ENCODE data around the gene RBM8A.

RBM8A gene

DNA sequence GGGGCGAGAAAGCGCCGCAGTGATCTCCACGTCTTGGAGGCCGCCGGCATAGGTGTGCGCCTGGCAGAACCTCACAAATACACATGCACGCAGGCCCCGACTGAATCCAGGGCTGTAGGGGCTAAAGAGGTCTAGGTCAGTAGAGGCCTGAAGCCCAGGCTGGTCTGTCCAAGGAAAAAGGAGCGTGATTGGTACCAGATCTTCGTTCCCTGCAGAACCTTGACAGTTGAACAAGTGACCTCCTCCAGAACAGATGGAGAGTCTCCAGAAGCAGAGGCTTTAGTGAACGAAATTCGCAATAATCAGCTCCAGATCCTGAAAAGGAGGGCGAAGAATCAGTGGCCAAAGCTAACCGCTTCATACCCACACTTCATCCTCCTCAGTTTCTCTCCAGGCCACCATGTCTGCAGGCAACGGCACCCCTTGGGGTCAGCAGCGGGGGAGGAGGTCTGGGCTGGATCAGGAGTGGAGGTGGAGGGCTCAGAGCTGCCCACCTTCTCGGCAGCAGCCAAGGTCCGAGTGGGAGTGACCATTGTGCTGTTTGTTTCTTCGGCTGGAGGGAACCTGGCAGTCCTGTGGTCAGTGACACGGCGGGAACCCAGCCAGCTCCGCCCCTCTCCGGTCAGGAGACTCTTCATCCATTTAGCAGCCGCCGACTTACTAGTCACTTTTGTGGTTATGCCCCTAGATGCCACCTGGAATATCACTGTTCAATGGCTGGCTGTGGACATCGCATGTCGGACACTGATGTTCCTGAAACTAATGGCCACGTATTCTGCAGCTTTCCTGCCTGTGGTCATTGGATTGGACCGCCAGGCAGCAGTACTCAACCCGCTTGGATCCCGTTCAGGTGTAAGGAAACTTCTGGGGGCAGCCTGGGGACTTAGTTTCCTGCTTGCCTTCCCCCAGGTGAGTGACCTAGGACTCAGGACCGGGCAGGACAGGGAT, 8.0 kb downstream of the RBM8A start:
- in situ Hi-C loops (cut with MboI; ENCODE audit: low sequenced_read_pairs) = loop anchor here (10.0 kb wide), 1 partner anchor 46 kb away; the partner anchor contains the start of genes ANKRD34A and POLR3GL

DNA sequence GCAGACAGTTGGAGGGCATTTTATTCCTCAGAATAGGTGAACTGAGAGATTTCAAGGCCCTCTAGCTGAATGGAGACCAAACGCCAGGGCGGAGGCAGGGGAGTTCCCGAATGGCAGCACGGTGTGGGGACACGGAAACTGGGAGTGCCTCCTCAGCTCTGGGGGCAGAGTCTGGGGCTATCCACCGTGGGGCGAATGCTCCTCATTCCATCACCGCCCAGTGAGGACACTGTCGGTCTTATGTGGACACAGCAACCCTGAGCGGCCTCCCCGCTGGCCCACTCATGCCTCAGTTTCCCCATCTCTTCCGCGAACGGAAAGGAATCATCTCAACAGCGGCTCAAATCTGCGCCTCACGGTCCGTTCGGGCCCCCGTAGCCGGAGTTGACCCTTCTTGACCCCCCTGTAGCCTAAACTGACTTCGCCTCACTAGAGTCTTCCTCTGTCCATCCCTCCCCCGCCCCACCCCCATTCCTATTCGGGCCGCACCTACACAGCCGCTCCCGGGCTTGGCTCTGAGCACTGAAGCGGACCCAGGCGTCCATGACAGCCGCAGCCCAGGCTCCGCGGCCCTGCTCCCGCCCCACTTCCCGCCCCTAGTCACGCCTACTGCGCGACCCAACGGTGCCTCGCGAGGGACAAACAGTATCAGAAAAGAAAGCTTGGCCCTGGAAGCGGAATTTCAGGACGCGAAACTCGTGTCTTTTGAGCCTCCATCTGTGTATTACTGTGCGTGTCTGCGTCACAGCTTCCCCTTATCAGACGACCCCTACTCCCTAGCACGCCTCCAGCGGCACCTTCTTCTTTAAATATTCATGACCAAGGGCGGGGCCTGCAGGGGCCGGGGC, 8.9 kb downstream of the RBM8A start, which contains the start of gene PEX11B:
Gene PEX11B, minus strand, starts transcription at position 574 of the 848 bp plus-strand sequence. Its CDS starts 29 bp downstream, at position 545.
- in situ Hi-C loops (cut with MboI; ENCODE audit: low sequenced_read_pairs) = loop anchor here (10.0 kb wide), 1 partner anchor 46 kb away; the partner anchor contains the start of genes ANKRD34A and POLR3GL

- in situ Hi-C loops (cut with MboI; ENCODE audit: low sequenced_read_pairs) = loop anchor here (10.0 kb wide), 1 partner anchor 47 kb away; the partner anchor contains the start of genes ANKRD34A and POLR3GL
Measured at GRCh38 chr1:145917595-145917994, 9.7 kb downstream of the RBM8A start.

DNA sequence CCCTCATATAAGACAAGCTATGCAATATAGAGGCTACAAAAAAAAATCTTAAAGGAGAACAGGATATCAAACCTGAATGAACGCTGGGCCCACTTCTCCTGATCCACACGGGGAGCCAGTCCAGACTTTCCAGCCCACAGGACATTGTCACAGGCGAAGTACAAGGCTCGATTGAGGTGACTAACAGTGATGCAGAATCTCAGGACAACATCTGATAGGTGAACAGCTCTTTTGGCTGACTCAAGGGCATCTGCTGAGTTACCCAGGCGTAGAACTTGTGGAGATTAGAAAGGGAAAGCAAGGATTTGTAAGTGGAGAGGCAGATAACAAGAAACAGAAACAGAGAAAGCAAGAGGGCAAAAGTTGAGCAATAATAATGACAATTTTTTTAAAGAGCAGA, 10.5 kb downstream of the RBM8A start:
- in situ Hi-C loops (cut with MboI; ENCODE audit: low sequenced_read_pairs) = loop anchor here (10.0 kb wide), 1 partner anchor 48 kb away; the partner anchor contains the start of genes ANKRD34A and POLR3GL

- in situ Hi-C loops (cut with MboI; ENCODE audit: low sequenced_read_pairs) = loop anchor here (10.0 kb wide), 1 partner anchor 53 kb away; the partner anchor contains the start of genes ANKRD34A and POLR3GL
Measured at GRCh38 chr1:145912128-145912641, 15.1 kb downstream of the RBM8A start.

DNA sequence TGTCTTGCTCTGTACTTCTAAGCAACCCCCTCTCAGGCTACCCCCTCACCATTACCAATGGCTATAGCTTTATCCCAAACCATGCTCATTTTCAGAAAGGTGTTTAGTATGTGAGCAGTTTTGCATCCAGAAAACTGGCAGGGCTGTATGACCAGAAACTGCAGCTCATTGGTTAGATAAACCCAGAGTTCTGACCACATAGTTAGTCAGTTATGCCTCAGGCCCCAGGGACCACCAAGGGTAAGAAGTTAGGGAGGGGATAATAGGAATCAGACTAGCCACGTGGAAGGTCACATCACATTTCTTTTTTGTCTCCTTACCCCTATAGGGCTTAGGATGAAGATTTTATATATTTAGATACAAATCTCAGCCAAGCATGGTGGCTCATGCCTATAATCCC, 18.6 kb downstream of the RBM8A start:
- in situ Hi-C loops (cut with MboI; ENCODE audit: low sequenced_read_pairs) = loop anchor here (10.0 kb wide), 1 partner anchor 54 kb away; the partner anchor contains the start of gene PIAS3

GRCh38 chr1:145906954-145907753, 20.1 kb downstream of the RBM8A start:
- in situ Hi-C loops (cut with MboI; ENCODE audit: low sequenced_read_pairs) = loop anchor here (10.0 kb wide), 1 partner anchor 52 kb away; the partner anchor contains the start of gene PIAS3

DNA sequence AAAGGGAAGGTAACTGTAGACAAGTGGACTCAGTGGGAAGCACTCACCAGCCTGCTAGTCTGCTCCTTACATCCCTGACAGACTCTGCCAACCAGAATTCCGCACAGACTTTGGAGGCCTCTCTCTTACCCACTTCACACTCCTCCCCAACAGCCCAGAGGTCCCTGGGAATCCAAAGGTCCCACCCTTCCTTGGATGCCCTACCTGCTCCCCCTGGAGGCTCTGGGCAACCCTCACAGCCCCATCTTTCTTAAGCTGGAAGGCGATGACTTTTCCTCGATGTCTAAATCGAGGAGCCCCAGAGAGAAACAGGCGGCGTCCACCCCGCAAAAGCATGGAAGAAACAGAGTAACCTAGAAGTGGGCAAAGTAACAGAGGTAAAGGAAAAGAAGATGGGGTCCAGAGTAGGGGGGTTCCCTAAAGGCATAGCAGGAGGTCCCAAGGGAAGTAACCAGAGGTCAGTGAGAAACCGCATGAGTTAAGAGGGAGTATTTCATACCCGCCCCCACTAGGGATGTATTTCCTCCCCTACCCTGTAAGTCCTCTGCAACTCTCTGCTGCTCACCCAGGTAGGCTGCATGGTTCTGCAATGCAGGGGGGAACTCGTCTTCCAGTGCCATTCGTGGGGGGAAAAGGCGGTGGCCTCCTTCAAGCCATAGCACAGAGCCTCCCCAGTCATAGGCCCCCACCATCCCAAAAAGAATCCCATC, 25.8 kb downstream of the RBM8A start:
- in situ Hi-C loops (cut with MboI; ENCODE audit: low sequenced_read_pairs) = loop anchor here (10.0 kb wide), 1 partner anchor 47 kb away; the partner anchor contains the start of gene PIAS3

DNA sequence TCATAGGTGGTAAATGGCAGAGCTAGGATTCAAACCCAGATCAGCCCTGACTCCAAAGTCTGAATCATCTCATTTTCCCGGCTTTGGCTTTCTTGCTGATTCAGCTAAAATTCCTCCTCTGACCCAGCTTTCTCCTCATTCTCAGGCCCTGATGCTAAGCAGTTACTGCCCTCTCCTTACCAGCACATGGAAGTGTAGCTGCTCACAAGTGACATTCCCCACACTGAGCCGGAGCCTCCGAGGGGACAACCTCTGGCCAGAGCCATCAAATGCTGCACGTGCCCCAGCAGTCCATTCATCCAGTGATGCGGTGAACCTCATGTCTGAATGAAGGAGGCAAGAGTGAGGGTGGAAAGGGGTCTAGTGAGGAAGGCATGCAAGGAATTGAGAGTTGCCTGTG, 28.5 kb downstream of the RBM8A start:
- in situ Hi-C loops (cut with MboI; ENCODE audit: low sequenced_read_pairs) = no loop called here

DNA sequence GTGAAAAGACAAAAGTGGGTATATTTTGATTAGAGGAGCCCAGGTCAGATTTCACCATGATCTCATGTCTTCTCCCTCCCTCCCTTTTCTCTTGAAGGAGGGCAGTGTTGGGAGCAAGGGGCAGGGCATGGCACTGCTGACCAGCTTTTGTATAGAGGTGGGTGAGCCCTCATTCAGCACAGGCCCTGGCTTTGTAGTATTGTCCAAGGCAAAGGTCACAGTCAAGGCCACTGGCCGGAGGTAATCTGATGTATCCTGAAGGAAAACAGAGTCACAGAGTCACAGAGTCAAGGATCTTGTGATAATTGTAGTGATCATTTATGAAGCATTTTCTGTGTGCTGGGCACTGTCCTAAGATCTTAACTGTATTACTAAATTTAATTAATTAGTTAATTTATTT, 29.3 kb downstream of the RBM8A start:
- in situ Hi-C loops (cut with MboI; ENCODE audit: low sequenced_read_pairs) = no loop called here

DNA sequence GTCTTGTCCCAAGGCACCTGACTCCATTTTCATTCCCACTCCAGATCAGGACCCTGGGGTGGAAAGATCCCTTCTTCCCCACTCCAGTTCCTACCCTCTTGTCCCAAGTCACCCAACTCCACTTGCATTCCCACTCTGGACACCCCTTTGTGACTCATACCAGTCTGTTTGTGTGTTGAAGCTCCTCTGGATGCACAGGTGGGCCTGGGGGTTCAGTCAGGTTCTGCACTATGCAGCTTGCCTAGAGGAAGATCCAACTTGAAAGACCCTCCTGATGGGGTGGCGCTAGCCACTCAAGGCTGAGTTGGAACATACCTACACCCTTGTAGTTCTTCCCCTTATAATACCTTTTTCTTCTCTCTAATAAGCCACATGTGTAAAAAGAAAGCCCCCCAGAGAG, 31.8 kb downstream of the RBM8A start:
- in situ Hi-C loops (cut with MboI; ENCODE audit: low sequenced_read_pairs) = no loop called here

- in situ Hi-C loops (cut with MboI; ENCODE audit: low sequenced_read_pairs) = no loop called here
Measured at GRCh38 chr1:145893306-145894055, 33.8 kb downstream of the RBM8A start.

DNA sequence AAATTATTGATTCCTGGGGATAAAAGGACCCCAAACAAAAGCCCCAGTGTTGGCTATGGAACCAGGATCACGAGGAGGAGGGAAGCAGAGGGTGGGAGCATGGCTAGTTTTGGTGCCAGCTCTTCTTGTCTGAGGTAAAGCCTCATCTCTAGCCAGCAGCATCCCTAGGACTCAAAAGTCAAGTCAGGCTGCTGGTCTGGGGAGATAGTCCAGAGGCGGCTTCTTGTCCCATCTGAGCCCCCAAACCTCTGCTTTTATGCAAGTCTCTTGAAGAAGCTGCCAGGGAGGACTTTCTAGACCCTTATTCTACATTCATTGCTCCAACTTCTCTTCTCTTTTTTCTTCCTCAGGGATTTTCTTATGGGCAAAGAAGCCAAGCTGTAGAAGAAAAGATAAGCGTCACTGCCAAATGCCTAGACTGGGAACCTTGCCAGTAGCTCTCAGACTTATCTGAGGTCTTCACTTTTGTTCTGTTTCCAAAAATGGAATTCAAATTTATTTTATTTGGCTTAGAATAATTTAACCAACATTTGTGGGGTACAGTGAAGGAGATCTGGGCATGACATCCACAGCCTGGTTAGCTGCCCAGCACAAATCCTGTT, 34.7 kb downstream of the RBM8A start:
- in situ Hi-C loops (cut with MboI; ENCODE audit: low sequenced_read_pairs) = no loop called here

GRCh38 chr1:145891587-145892485, 35.4 kb downstream of the RBM8A start:
- in situ Hi-C loops (cut with MboI; ENCODE audit: low sequenced_read_pairs) = no loop called here

DNA sequence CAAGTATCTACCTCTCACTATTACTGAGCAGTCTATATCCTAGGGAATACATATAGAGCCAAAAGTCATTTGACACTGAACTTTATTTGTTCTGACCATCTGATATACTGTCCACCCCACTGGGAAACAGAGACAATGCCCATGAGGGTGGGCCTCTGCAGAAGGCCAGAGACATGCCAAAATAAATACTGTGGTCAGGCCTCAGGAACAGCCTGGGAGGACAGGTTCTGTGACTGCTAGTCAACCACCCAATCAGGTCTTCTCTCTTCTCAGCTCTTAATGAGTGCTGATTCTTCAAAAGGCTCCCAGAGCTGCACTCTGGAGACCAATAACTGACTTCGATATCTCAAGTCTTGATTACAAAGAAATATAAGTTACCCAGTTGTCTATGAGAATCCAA, 36.1 kb downstream of the RBM8A start:
- in situ Hi-C loops (cut with MboI; ENCODE audit: low sequenced_read_pairs) = no loop called here

GRCh38 chr1:145889722-145890121, 37.6 kb downstream of the RBM8A start:
- in situ Hi-C loops (cut with MboI; ENCODE audit: low sequenced_read_pairs) = no loop called here

DNA sequence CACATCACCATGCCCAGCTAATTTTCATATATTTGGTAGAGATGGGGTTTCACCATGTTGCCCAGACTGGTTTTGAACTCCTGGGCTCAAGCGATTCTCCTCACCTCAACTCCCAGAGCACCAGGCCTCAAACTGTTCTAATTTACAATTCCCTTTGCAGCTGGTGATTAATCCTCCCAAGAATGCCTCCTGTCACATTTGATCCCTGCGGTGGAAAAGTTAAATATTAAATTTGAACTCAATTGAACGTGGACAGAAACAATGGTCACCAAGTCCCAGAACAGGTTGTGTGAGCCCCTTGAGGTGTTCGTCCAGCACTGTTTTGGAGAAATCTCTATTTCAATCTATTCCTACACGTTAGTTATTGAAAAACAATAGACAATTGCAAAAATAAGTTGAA, 39.7 kb downstream of the RBM8A start:
- in situ Hi-C loops (cut with MboI; ENCODE audit: low sequenced_read_pairs) = no loop called here

Measured in HL-60/S4 treated with retinoic acid at 250 ng/mL for 4 days and 3 days (cell line).